ENCODE results near the gene KCNMB2. TPM values are rescaled to one million over a fixed set of nuclear protein-coding genes. Genes with fewer than 3 reads are reported as not detected.

KCNMB2 gene
- polyA plus RNA-seq, 2 donors: 0.05 to 0.08 TPM

- no peak overlapping the region for H3K27ac ChIP-seq (ENCODE audit: low read depth in 2 of 2, low read length in 1 of 2)
- no peaks in the 10 kb centered on the region for H3K9me3 ChIP-seq (ENCODE audit: control insufficient read depth in 2 of 2, insufficient read depth in 1 of 2, low read depth in 1 of 2, low read length in 1 of 2)
- no peak overlapping the region for H3K4me3 ChIP-seq (ENCODE audit: low read depth in 1 of 2, low read length in 2 of 2)
- H3K36me3 ChIP-seq (ENCODE audit: control insufficient read depth in 2 of 2, insufficient read depth in 2 of 2, low read length in 1 of 2): no peaks in the 10 kb centered on the region
- H3K27me3 ChIP-seq (ENCODE audit: control insufficient read depth in 1 of 2, insufficient read depth in 2 of 2, low read length in 2 of 2): no peaks in the 10 kb centered on the region
- H3K4me1 ChIP-seq (ENCODE audit: control insufficient read depth in 2 of 2, insufficient read depth in 2 of 2, low read length in 1 of 2): no peaks in the 10 kb centered on the region
Observed at GRCh38 chr3:178870085-178870484, 333.8 kb downstream of the KCNMB2 start.

GRCh38 chr3:178875157-178875556, 338.9 kb downstream of the KCNMB2 start:
- no peaks in the 10 kb centered on the region for H3K27me3 ChIP-seq (ENCODE audit: control insufficient read depth in 1 of 2, insufficient read depth in 2 of 2, low read length in 2 of 2)
- no peaks in the 10 kb centered on the region for H3K9me3 ChIP-seq (ENCODE audit: control insufficient read depth in 2 of 2, insufficient read depth in 1 of 2, low read depth in 1 of 2, low read length in 1 of 2)
- no peak overlapping the region for H3K27ac ChIP-seq (ENCODE audit: low read depth in 2 of 2, low read length in 1 of 2)
- H3K36me3 ChIP-seq (ENCODE audit: control insufficient read depth in 2 of 2, insufficient read depth in 2 of 2, low read length in 1 of 2): no peaks in the 10 kb centered on the region
- no peak overlapping the region for H3K4me3 ChIP-seq (ENCODE audit: low read depth in 1 of 2, low read length in 2 of 2)
- H3K4me1 ChIP-seq (ENCODE audit: control insufficient read depth in 2 of 2, insufficient read depth in 2 of 2, low read length in 1 of 2): no peaks in the 10 kb centered on the region
- WGBS, 2 donors: 78 to 81% methylated on average over 1 of the region's 1 CpG

GRCh38 chr3:178875836-178876235, 339.6 kb downstream of the KCNMB2 start:
- H3K9me3 ChIP-seq (ENCODE audit: control insufficient read depth in 2 of 2, insufficient read depth in 1 of 2, low read depth in 1 of 2, low read length in 1 of 2): no peaks in the 10 kb centered on the region
- 61 to 65% methylated on average over 5 of the region's 5 CpGs for WGBS, 2 donors
- no peaks in the 10 kb centered on the region for H3K36me3 ChIP-seq (ENCODE audit: control insufficient read depth in 2 of 2, insufficient read depth in 2 of 2, low read length in 1 of 2)
- no peak overlapping the region for H3K27ac ChIP-seq (ENCODE audit: low read depth in 2 of 2, low read length in 1 of 2)
- no peaks in the 10 kb centered on the region for H3K27me3 ChIP-seq (ENCODE audit: control insufficient read depth in 1 of 2, insufficient read depth in 2 of 2, low read length in 2 of 2)
- H3K4me3 ChIP-seq (ENCODE audit: low read depth in 1 of 2, low read length in 2 of 2): no peak overlapping the region
- H3K4me1 ChIP-seq (ENCODE audit: control insufficient read depth in 2 of 2, insufficient read depth in 2 of 2, low read length in 1 of 2): no peaks in the 10 kb centered on the region

- WGBS, 2 donors: 63 to 66% methylated on average over 1 of the region's 1 CpG
- H3K9me3 ChIP-seq (ENCODE audit: control insufficient read depth in 2 of 2, insufficient read depth in 1 of 2, low read depth in 1 of 2, low read length in 1 of 2): no peaks in the 10 kb centered on the region
- H3K4me1 ChIP-seq (ENCODE audit: control insufficient read depth in 2 of 2, insufficient read depth in 2 of 2, low read length in 1 of 2): no peaks in the 10 kb centered on the region
- no peaks in the 10 kb centered on the region for H3K27me3 ChIP-seq (ENCODE audit: control insufficient read depth in 1 of 2, insufficient read depth in 2 of 2, low read length in 2 of 2)
- no peaks in the 10 kb centered on the region for H3K36me3 ChIP-seq (ENCODE audit: control insufficient read depth in 2 of 2, insufficient read depth in 2 of 2, low read length in 1 of 2)
- H3K27ac ChIP-seq (ENCODE audit: low read depth in 2 of 2, low read length in 1 of 2): no peak overlapping the region
- no peak overlapping the region for H3K4me3 ChIP-seq (ENCODE audit: low read depth in 1 of 2, low read length in 2 of 2)
Observed at GRCh38 chr3:178880274-178880673, 344.0 kb downstream of the KCNMB2 start.
